HepG2 (cell line): ENCODE data around the gene VPS37D.
A peak's percentile ranks its signal among the peaks of the same experiment; 100 is the strongest.

ENCODE experiments used
- BHLHE40 ChIP-seq: IDR thresholded peaks from 2 replicates; pipeline ENCODE4 v1.6.1; 2011; ENCODE audit warnings: low read length, improper control_type of control experiment
- CAMTA2 ChIP-seq: sonication (generic); formaldehyde crosslinking; IDR thresholded peaks from 2 replicates; pipeline ENCODE4 v1.4.0; 2020; ENCODE audit warnings: mild to moderate bottlenecking, missing genetic modification reagents, borderline replicate concordance
- HNRNPH1 ChIP-seq: fragments of 200-400 bp; formaldehyde crosslinking; optimal IDR thresholded peaks from 2 replicates; pipeline ENCODE3; 2017; ENCODE audit warnings: mild to moderate bottlenecking, low read depth, low read length
- SCMH1 ChIP-seq: sonication (generic); formaldehyde crosslinking; IDR thresholded peaks from 2 replicates; pipeline ENCODE4 v1.9.0; 2021; ENCODE audit warnings: missing genetic modification reagents, mild to moderate bottlenecking, borderline replicate concordance
- TBL1XR1 ChIP-seq: fragments of 150-350 bp; IDR thresholded peaks from 2 replicates; pipeline ENCODE4 v1.6.1; 2014; ENCODE audit warnings: borderline replicate concordance, low read length; ENCODE audit not compliant: partially characterized antibody
- ZNF652 ChIP-seq: IDR thresholded peaks from 2 replicates; pipeline ENCODE4 v1.6.1; 2016; ENCODE audit warnings: low read depth, borderline replicate concordance
- ZZZ3 ChIP-seq: sonication (generic); formaldehyde crosslinking; IDR thresholded peaks from 2 replicates; pipeline ENCODE4 v1.4.0; 2020; ENCODE audit warnings: missing genetic modification reagents, mild to moderate bottlenecking, borderline replicate concordance
- TF ChIP-seq, protein P1 (sequence below), 2 experiments: fragments of 450-650 bp in 1 of 2; sonication (generic) in 1 of 2; formaldehyde crosslinking in 1 of 2; IDR thresholded peaks; 2 replicates each; pipeline versions ENCODE4 v1.6.1 to v1.8.0; 2016 to 2022; ENCODE audit warnings: antibody characterized with exemption in 1 of 2, mild to moderate bottlenecking in 1 of 2, missing genetic modification reagents in 1 of 2
- TF ChIP-seq, protein P2 (sequence below): sonication (generic); formaldehyde crosslinking; IDR thresholded peaks from 2 replicates; pipeline ENCODE4 v1.5.0; 2020; ENCODE audit warnings: mild to moderate bottlenecking, missing genetic modification reagents, moderate library complexity
- TF ChIP-seq, protein P3 (sequence below): sonication (generic); formaldehyde crosslinking; IDR thresholded peaks from 2 replicates; pipeline ENCODE4 v1.8.0; 2022; ENCODE audit warnings: missing genetic modification reagents, mild to moderate bottlenecking, borderline replicate concordance

DNA sequence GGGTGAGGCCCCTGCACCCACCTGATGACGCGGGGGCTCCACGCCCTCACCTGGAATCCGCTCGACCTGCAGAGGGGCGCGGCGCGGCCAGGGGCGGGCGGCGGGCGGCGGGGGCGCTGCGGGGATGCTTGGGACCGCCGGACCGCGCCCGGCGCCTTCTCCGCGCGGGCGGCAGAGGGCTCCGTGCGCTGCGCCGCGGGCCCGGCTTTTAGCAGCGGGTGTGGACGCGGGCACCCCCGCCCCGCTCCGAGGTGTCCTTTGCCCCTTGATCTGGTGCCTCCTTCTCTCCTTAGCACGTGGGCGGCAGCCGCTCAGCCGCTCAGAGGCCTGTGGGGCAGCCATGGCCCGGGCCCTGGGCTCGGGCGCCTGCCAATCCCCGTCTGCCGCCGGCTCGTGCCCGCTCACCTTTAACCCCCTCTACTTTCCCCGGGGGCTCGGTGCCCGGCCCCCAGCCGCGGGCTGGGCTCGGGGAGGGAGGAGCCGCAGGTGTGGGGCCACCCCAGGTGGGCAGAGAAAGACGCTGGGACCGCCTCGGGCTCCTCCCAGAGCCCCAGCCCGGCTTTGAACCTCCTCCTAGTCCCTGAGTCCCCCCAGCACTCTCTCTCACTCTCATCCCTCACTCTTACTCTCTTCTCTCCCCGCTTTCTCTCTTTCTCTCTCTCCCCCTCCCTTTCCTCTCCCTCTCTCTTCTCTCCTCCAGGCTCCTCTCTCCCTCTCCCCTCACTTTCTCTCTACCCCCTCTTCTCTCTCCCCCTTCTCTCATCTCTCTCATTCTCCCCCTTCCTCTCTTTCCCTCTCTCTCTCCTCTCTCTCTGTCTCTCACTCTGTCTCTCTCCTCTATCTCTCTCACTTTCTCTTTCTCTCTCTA lies 19.7 kb upstream of the VPS37D start:
- TF ChIP-seq ZNF652 (CRISPR knock-in tag) (no peak), ZZZ3 (CRISPR knock-in tag) (no peak), SCMH1 (CRISPR knock-in tag) (no peak), CAMTA2 (no peak), BHLHE40 (peak; percentile 77), HNRNPH1 (no peak), TBL1XR1 (no peak)
- TF ChIP-seq, protein P1, sequence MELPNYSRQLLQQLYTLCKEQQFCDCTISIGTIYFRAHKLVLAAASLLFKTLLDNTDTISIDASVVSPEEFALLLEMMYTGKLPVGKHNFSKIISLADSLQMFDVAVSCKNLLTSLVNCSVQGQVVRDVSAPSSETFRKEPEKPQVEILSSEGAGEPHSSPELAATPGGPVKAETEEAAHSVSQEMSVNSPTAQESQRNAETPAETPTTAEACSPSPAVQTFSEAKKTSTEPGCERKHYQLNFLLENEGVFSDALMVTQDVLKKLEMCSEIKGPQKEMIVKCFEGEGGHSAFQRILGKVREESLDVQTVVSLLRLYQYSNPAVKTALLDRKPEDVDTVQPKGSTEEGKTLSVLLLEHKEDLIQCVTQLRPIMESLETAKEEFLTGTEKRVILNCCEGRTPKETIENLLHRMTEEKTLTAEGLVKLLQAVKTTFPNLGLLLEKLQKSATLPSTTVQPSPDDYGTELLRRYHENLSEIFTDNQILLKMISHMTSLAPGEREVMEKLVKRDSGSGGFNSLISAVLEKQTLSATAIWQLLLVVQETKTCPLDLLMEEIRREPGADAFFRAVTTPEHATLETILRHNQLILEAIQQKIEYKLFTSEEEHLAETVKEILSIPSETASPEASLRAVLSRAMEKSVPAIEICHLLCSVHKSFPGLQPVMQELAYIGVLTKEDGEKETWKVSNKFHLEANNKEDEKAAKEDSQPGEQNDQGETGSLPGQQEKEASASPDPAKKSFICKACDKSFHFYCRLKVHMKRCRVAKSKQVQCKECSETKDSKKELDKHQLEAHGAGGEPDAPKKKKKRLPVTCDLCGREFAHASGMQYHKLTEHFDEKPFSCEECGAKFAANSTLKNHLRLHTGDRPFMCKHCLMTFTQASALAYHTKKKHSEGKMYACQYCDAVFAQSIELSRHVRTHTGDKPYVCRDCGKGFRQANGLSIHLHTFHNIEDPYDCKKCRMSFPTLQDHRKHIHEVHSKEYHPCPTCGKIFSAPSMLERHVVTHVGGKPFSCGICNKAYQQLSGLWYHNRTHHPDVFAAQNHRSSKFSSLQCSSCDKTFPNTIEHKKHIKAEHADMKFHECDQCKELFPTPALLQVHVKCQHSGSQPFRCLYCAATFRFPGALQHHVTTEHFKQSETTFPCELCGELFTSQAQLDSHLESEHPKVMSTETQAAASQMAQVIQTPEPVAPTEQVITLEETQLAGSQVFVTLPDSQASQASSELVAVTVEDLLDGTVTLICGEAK (IDR thresholded peaks at IDR 0.05): no peak
- TF ChIP-seq, protein P1 (CRISPR knock-in tag; IDR thresholded peaks at IDR 0.05): no peak
- TF ChIP-seq, protein P2, sequence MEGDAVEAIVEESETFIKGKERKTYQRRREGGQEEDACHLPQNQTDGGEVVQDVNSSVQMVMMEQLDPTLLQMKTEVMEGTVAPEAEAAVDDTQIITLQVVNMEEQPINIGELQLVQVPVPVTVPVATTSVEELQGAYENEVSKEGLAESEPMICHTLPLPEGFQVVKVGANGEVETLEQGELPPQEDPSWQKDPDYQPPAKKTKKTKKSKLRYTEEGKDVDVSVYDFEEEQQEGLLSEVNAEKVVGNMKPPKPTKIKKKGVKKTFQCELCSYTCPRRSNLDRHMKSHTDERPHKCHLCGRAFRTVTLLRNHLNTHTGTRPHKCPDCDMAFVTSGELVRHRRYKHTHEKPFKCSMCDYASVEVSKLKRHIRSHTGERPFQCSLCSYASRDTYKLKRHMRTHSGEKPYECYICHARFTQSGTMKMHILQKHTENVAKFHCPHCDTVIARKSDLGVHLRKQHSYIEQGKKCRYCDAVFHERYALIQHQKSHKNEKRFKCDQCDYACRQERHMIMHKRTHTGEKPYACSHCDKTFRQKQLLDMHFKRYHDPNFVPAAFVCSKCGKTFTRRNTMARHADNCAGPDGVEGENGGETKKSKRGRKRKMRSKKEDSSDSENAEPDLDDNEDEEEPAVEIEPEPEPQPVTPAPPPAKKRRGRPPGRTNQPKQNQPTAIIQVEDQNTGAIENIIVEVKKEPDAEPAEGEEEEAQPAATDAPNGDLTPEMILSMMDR (CRISPR knock-in tag): peak; percentile 54
- TF ChIP-seq, protein P3, sequence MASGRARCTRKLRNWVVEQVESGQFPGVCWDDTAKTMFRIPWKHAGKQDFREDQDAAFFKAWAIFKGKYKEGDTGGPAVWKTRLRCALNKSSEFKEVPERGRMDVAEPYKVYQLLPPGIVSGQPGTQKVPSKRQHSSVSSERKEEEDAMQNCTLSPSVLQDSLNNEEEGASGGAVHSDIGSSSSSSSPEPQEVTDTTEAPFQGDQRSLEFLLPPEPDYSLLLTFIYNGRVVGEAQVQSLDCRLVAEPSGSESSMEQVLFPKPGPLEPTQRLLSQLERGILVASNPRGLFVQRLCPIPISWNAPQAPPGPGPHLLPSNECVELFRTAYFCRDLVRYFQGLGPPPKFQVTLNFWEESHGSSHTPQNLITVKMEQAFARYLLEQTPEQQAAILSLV: no peak
